Measurements from ENCODE around the gene CTNS.
A peak's percentile ranks its signal among the peaks of the same experiment; 100 is the strongest.

Gene CTNS

DNA sequence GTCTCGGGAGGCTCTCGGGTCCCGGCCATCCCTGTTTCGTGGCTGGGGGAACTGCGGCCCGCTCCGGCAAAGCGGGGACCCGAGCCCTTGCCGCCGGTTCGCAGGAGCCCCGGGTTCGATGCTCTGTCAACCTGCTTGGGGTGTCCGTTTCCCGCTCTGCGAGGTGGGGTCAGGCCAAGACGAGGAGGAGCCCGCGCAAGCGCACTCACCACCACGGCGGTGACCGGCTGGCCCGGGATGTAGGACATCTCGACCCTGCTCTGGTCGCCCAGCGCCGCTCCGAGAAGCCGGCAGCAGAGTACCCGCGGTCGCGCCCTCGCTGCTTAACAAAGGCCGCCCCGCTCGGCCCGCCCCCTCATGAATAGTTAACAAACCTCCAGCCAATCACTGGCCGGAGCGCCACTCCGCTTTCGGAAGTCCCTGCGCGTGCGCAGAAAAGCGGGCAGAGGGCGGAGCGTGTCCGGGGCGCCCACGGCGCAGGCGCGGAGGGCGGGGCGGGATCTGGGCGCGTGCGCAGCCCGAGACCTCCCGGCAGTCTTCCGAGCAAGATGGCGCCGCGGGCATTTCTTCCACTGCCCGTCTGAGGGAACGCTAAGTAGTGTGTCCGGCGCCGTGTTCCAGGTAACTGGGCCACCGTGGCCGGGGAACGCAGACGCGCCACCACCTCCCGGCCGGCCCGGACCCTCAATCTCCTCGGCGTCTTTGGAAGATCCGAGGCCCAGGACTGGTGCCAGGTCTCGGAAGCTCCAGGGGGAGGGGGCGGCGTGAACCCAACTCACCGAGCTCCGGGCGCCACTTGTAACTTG, 31.9 kb downstream of the CTNS start, which contains the start of the genes EMC6 and TAX1BP3 (continued):
- no peak for TF ChIP-seq ZBTB7A (tag by site-specific recombination; IDR thresholded peaks at IDR 0.05; ENCODE audit: low read depth)
- TF ChIP-seq, protein P1, sequence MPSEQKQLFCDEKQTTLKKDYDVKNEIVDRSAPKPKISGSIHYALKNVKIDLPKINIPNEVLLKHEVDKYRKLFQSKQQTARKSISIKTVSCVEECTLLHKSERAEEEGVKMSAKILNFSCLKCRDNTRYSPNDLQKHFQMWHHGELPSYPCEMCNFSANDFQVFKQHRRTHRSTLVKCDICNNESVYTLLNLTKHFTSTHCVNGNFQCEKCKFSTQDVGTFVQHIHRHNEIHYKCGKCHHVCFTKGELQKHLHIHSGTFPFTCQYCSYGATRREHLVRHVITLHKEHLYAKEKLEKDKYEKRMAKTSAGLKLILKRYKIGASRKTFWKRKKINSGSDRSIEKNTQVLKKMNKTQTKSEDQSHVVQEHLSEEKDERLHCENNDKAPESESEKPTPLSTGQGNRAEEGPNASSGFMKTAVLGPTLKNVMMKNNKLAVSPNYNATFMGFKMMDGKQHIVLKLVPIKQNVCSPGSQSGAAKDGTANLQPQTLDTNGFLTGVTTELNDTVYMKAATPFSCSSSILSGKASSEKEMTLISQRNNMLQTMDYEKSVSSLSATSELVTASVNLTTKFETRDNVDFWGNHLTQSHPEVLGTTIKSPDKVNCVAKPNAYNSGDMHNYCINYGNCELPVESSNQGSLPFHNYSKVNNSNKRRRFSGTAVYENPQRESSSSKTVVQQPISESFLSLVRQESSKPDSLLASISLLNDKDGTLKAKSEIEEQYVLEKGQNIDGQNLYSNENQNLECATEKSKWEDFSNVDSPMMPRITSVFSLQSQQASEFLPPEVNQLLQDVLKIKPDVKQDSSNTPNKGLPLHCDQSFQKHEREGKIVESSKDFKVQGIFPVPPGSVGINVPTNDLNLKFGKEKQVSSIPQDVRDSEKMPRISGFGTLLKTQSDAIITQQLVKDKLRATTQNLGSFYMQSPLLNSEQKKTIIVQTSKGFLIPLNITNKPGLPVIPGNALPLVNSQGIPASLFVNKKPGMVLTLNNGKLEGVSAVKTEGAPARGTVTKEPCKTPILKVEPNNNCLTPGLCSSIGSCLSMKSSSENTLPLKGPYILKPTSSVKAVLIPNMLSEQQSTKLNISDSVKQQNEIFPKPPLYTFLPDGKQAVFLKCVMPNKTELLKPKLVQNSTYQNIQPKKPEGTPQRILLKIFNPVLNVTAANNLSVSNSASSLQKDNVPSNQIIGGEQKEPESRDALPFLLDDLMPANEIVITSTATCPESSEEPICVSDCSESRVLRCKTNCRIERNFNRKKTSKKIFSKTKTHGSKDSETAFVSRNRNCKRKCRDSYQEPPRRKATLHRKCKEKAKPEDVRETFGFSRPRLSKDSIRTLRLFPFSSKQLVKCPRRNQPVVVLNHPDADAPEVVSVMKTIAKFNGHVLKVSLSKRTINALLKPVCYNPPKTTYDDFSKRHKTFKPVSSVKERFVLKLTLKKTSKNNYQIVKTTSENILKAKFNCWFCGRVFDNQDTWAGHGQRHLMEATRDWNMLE (tag by site-specific recombination; conservative IDR thresholded peaks at IDR 0.05; ENCODE audit: low read depth): no peak
- TF ChIP-seq ZBTB8A (tag by site-specific recombination; IDR thresholded peaks at IDR 0.05): peak; percentile 70
- TF ChIP-seq, protein P2, sequence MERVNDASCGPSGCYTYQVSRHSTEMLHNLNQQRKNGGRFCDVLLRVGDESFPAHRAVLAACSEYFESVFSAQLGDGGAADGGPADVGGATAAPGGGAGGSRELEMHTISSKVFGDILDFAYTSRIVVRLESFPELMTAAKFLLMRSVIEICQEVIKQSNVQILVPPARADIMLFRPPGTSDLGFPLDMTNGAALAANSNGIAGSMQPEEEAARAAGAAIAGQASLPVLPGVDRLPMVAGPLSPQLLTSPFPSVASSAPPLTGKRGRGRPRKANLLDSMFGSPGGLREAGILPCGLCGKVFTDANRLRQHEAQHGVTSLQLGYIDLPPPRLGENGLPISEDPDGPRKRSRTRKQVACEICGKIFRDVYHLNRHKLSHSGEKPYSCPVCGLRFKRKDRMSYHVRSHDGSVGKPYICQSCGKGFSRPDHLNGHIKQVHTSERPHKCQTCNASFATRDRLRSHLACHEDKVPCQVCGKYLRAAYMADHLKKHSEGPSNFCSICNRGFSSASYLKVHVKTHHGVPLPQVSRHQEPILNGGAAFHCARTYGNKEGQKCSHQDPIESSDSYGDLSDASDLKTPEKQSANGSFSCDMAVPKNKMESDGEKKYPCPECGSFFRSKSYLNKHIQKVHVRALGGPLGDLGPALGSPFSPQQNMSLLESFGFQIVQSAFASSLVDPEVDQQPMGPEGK (tag by site-specific recombination; IDR thresholded peaks at IDR 0.05): 0 out of 2 replicates have a peak, but pooled peaks have one; percentile 58
- TF ChIP-seq ZNF558 (tag by site-specific recombination; IDR thresholded peaks at IDR 0.05): no peak
- TF ChIP-seq BCL11B (tag by site-specific recombination; IDR thresholded peaks at IDR 0.05; ENCODE audit: low read depth): no peak

DNA sequence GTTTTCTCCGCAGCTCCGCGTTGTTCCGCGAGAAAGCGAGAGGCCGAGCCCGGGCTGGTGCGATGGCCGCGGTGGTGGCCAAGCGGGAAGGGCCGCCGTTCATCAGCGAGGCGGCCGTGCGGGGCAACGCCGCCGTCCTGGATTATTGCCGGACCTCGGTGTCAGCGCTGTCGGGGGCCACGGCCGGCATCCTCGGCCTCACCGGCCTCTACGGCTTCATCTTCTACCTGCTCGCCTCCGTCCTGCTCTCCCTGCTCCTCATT, 32.5 kb downstream of the CTNS start:
- POLR2A ChIA-PET: interaction anchor here (0.8 to 4.4 kb wide), 3 partner anchors 10 to 54 kb away, joined by 4 to 75 read pairs (median 5); partner anchors contain the start of genes CTNS, HASPIN and SHPK
- Histone ChIP-seq H3K4me3 (ENCODE audit: low read depth, low read length) (peak overlapping the region; percentile 90), H3K36me3 (ENCODE audit: control insufficient read depth in 2 of 2, insufficient read depth in 1 of 2, low read length in 2 of 2) (peaks cover 7 to 25% of the 10 kb centered on the region in 2 experiments; a peak in 2 of 3 replicates), H3K27ac (ENCODE audit: extremely low read depth, low read depth, low read length) (peak overlapping the region; percentile 91), H3K9me3 (ENCODE audit: control insufficient read depth, insufficient read depth, low read depth, low read length) (no peaks in the 10 kb centered on the region), H3K4me1 (ENCODE audit: control insufficient read depth, insufficient read depth, low read length) (peaks cover 8% of the 10 kb centered on the region; the same call in 1 of the 2 replicates)
- CTCF ChIA-PET: interaction anchor here (1.1 kb wide), 1 partner anchor 14 kb away, joined by 4 read pairs; no protein-coding TSS in a partner anchor
- TF ChIP-seq GLIS2 (tag by site-specific recombination; IDR thresholded peaks at IDR 0.05) (peak; percentile 36; the same call in 1 of the 2 replicates), ZNF2 (tag by site-specific recombination; IDR thresholded peaks at IDR 0.05) (0 out of 2 replicates have a peak, but pooled peaks have one; percentile 13), ZFP41 (tag by site-specific recombination; IDR thresholded peaks at IDR 0.05; ENCODE audit: borderline replicate concordance) (no peak), ZNF133 (tag by site-specific recombination; IDR thresholded peaks at IDR 0.05) (peak; percentile 50; the same call in 1 of the 2 replicates), ZNF335 (tag by site-specific recombination; conservative IDR thresholded peaks at IDR 0.05) (peak; percentile 71), ZBTB20 (tag by site-specific recombination; IDR thresholded peaks at IDR 0.05) (peak; percentile 22; the same call in 1 of the 2 replicates), ZNF777 (tag by site-specific recombination; IDR thresholded peaks at IDR 0.05; ENCODE audit: borderline replicate concordance) (0 out of 2 replicates have a peak, but pooled peaks have one; percentile 48), PBX3 (CRISPR knock-in tag; IDR thresholded peaks at IDR 0.05) (0 out of 2 replicates have a peak, but pooled peaks have one; percentile 17), ZNF555 (tag by site-specific recombination; conservative IDR thresholded peaks at IDR 0.05) (no peak), ZNF501 (tag by site-specific recombination; IDR thresholded peaks at IDR 0.05) (0 out of 2 replicates have a peak, but pooled peaks have one; percentile 23), SCRT2 (tag by site-specific recombination; IDR thresholded peaks at IDR 0.05) (peak; percentile 75), ZNF302 (tag by site-specific recombination; IDR thresholded peaks at IDR 0.05; ENCODE audit: low read depth) (no peak), BCL11B (tag by site-specific recombination; IDR thresholded peaks at IDR 0.05; ENCODE audit: low read depth) (no peak), ZNF324 (tag by site-specific recombination; IDR thresholded peaks at IDR 0.05) (0 out of 2 replicates have a peak, but pooled peaks have one; percentile 36)
- TF ChIP-seq, protein P3, sequence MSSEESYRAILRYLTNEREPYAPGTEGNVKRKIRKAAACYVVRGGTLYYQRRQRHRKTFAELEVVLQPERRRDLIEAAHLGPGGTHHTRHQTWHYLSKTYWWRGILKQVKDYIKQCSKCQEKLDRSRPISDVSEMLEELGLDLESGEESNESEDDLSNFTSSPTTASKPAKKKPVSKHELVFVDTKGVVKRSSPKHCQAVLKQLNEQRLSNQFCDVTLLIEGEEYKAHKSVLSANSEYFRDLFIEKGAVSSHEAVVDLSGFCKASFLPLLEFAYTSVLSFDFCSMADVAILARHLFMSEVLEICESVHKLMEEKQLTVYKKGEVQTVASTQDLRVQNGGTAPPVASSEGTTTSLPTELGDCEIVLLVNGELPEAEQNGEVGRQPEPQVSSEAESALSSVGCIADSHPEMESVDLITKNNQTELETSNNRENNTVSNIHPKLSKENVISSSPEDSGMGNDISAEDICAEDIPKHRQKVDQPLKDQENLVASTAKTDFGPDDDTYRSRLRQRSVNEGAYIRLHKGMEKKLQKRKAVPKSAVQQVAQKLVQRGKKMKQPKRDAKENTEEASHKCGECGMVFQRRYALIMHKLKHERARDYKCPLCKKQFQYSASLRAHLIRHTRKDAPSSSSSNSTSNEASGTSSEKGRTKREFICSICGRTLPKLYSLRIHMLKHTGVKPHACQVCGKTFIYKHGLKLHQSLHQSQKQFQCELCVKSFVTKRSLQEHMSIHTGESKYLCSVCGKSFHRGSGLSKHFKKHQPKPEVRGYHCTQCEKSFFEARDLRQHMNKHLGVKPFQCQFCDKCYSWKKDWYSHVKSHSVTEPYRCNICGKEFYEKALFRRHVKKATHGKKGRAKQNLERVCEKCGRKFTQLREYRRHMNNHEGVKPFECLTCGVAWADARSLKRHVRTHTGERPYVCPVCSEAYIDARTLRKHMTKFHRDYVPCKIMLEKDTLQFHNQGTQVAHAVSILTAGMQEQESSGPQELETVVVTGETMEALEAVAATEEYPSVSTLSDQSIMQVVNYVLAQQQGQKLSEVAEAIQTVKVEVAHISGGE (tag by site-specific recombination; conservative IDR thresholded peaks at IDR 0.05; ENCODE audit: low read depth): 0 out of 2 replicates have a peak, but pooled peaks have one; percentile 7

Measured in HEK293 (cell line).